GM12878 (cell line): Measurements from ENCODE around the gene SPPL3. TPM values are rescaled to one million over a fixed set of nuclear protein-coding genes. Genes with fewer than 3 reads are reported as not detected.

Experiments
- ATAC-seq: fragments of 200-7000 bp; cut with Tn5 transposase; 3 replicates; pipeline ENCODE4 v1.9.1; 2020; ENCODE audit warnings: mild to moderate bottlenecking, moderate library complexity
- BruUV-seq: library from RNA; stranded (reverse); fragments of 400-500 nt; replicated peaks from 2 replicates; lab custom pipeline; 2021; lab: Mats Ljungman, UMichigan
- CTCF ChIA-PET: fragments of 300-600 bp; sonication (Branson Sonifier 250); formaldehyde crosslinking; extraction: SDS; loops from one replicate; lab custom pipeline; 2021; ENCODE audit warnings: inconsistent platforms; lab: Yijun Ruan, JAX
- POLR2A ChIA-PET: fragments of 350-600 bp; formaldehyde crosslinking; extraction: SDS; loops from one replicate; lab custom pipeline; 2021; ENCODE audit warnings: inconsistent platforms; lab: Charles Lee
- RAD21 ChIA-PET: fragments of 300-600 bp; sonication (Branson Sonifier 250); formaldehyde crosslinking; loops from one replicate; lab custom pipeline; 2023; ENCODE audit warnings: antibody characterized with exemption; ENCODE audit not compliant: unreplicated experiment; lab: Charles Lee
- SMC1A ChIA-PET: fragments of 300-600 bp; sonication (Branson Sonifier 250); formaldehyde crosslinking; loops from one replicate; lab custom pipeline; 2023; ENCODE audit not compliant: unreplicated experiment, uncharacterized antibody; lab: Charles Lee
- DNase-seq: peaks from one replicate; pipeline ENCODE4 v3.0.0-alpha.2; 2011; ENCODE audit warnings: low read depth, low spot score
- FAIRE-seq: peaks from 3 replicates; lab custom pipeline; 2011; peaks lifted over from hg19 to GRCh38; lab: Jason Lieb, UNC
- H2AFZ ChIP-seq: 2 replicates; pipeline ENCODE4 v1.6.0; 2011; ENCODE audit warnings: low read depth, low read length, control low read depth; ENCODE audit not compliant: control insufficient read depth
- H3K27ac ChIP-seq: 2 replicates; pipeline ENCODE4 v1.5.1; 2011; ENCODE audit warnings: control low read depth; ENCODE audit not compliant: control insufficient read depth, insufficient read depth
- H3K27me3 ChIP-seq, 2 experiments: replicated peaks in 1 of 2; 2 replicates each; pipeline versions ENCODE4 v1.6.0 to v1.6.1; 2011; ENCODE audit warnings: low read length in 1 of 2; ENCODE audit not compliant: control insufficient read depth in 2 of 2, insufficient read depth in 2 of 2
- H3K36me3 ChIP-seq, 2 experiments: 2 replicates each; pipeline ENCODE4 v1.5.1; 2011; ENCODE audit warnings: low read length in 1 of 2; ENCODE audit not compliant: control insufficient read depth in 2 of 2, insufficient read depth in 2 of 2
- H3K4me1 ChIP-seq: 2 replicates; pipeline ENCODE4 v1.6.1; 2011; ENCODE audit warnings: mild to moderate bottlenecking, low read length, moderate library complexity, mixed read lengths; ENCODE audit not compliant: control insufficient read depth, insufficient read depth
- H3K4me2 ChIP-seq: 2 replicates; pipeline ENCODE4 v1.6.0; 2011; ENCODE audit warnings: control low read depth; ENCODE audit not compliant: control insufficient read depth, insufficient read depth
- H3K4me3 ChIP-seq: fragments of 200-600 bp; sonication (generic); 2 replicates; pipeline ENCODE4 v1.5.1; 2016
- H3K79me2 ChIP-seq: 2 replicates; pipeline ENCODE4 v1.6.0; 2011; ENCODE audit warnings: low read length; ENCODE audit not compliant: control insufficient read depth, insufficient read depth
- H3K9ac ChIP-seq: 2 replicates; pipeline ENCODE4 v1.8.0; 2011; ENCODE audit warnings: low read length, control low read depth, mixed read lengths; ENCODE audit not compliant: control insufficient read depth, insufficient read depth
- H3K9me3 ChIP-seq: replicated peaks from 3 replicates; pipeline ENCODE4 v1.5.1; 2011; ENCODE audit warnings: mild to moderate bottlenecking, low read length; ENCODE audit not compliant: control insufficient read depth, insufficient read depth
- H4K20me1 ChIP-seq: 2 replicates; pipeline ENCODE4 v1.6.0; 2011; ENCODE audit not compliant: control insufficient read depth, insufficient read depth
- ATF3 ChIP-seq: IDR thresholded peaks from 2 replicates; pipeline ENCODE4 v1.6.1; 2011; ENCODE audit warnings: low read depth, mild to moderate bottlenecking, low read length, moderate library complexity, borderline replicate concordance; ENCODE audit errors: extremely low read depth
- ZBTB40 ChIP-seq: fragments of 450-650 bp; IDR thresholded peaks from 2 replicates; pipeline ENCODE4 v1.6.1; 2016; ENCODE audit warnings: mild to moderate bottlenecking, moderate library complexity, borderline replicate concordance
- ZNF622 ChIP-seq: fragments of 450-650 bp; IDR thresholded peaks from 2 replicates; pipeline ENCODE4 v1.6.1; 2017; ENCODE audit warnings: mild to moderate bottlenecking, inconsistent platforms
- WGBS: methylation state at CpG from one replicate; pipeline ENCODE4 v1.1.6; 2016; ENCODE audit warnings: low lambda C conversion rate; ENCODE audit not compliant: insufficient replicate concordance, insufficient coverage; ENCODE audit errors: missing lambda C conversion rate; 5-methylcytosine and 5-hydroxymethylcytosine counted together
- in situ Hi-C: fragments of 300-500 bp; cut with MboI; formaldehyde crosslinking; loops from 9 replicates; pipeline ENCODE4 v1.14.3; 2018; ENCODE audit warnings: mixed read lengths
- intact Hi-C: fragments of 100-400 bp; cut with micrococcal nuclease; formaldehyde crosslinking; loops from one replicate; pipeline ENCODE4 v1.14.2; 2022; ENCODE audit not compliant: unreplicated experiment
- polyA plus RNA-seq, 11 experiments: library from polyadenylated mRNA; depleted of rRNA in 4 of 11; unstranded in 6 of 11; stranded (reverse) in 5 of 11; fragments of >200 nt; fragmentation: Nextera tagmentation in 4 of 11; fragmentation: Illumina TruSeq in 1 of 11; extraction: Ambion mirVana in 4 of 11; extraction: Trizol in 1 of 11; gene quantifications; 1 replicate in 1 of 11; 2 replicates in 10 of 11; pipeline versions ENCODE4 v1.2.1 to v1.2.3, GENCODE V29; 2011 to 2016; ENCODE audit warnings: inconsistent platforms in 2 of 11, missing spikeins in 2 of 11, low read depth in 1 of 11
- total RNA-seq, 4 experiments: library from RNA; depleted of rRNA in 3 of 4; stranded (reverse); fragments of >200 nt in 3 of 4; fragmentation: Illumina TruSeq in 1 of 4; extraction: Trizol in 1 of 4; gene quantifications; 2 replicates each; pipeline versions ENCODE4 v1.2.1 to v1.2.3, GENCODE V29; 2013 to 2021

SPPL3 gene
- total and polyA plus RNA-seq, 10 of the 15 experiments (the other 5 are each of a cell fraction or from before 2014, with no cell fraction given): 4.3 to 45.5 (median 11.7) TPM

- DNase-seq (no peak), FAIRE-seq (no peak), ATAC-seq (no peak)
- TSS peak; percentile 11 for BruUV-seq
- RAD21 ChIA-PET: interaction anchor here (0.7 to 1.2 kb wide), 2 partner anchors 12 to 319 kb away, joined by 3 to 5 read pairs; no protein-coding TSS in a partner anchor
- no peak overlapping the region for H3K27ac ChIP-seq
- no peak overlapping the region for H2AFZ ChIP-seq
- H3K27me3 ChIP-seq: no peaks in the 10 kb centered on the region
- SMC1A ChIA-PET: interaction anchor here (1.2 to 2.7 kb wide), 3 partner anchors 9 to 16 kb away, joined by 4 to 12 read pairs (median 8); no protein-coding TSS in a partner anchor
- H3K9me3 ChIP-seq: no peaks in the 10 kb centered on the region
- no peak overlapping the region for H3K4me3 ChIP-seq
- in situ Hi-C loops (no loop called here), intact Hi-C loops (no loop called here)
- H3K4me2 ChIP-seq: no peak overlapping the region
- no peaks in the 10 kb centered on the region for H3K4me1 ChIP-seq
- H3K9ac ChIP-seq: no peak overlapping the region
- no peaks in the 10 kb centered on the region for H3K36me3 ChIP-seq
- TF ChIP-seq ZNF622: no peak
- TF ChIP-seq ZBTB40: peak; percentile 44; the same call in 1 of the 2 replicates
- no peak for TF ChIP-seq ATF3
- POLR2A ChIA-PET: no interaction called here
- peaks cover 55% of the 10 kb centered on the region for H3K79me2 ChIP-seq
- H4K20me1 ChIP-seq: no peaks in the 10 kb centered on the region
- CTCF ChIA-PET: interaction anchor here (1.0 to 1.5 kb wide), 4 partner anchors 10 to 231 kb away, joined by 3 to 4 read pairs (median 4); no protein-coding TSS in a partner anchor
- WGBS: 67% methylated on average over 3 of the region's 3 CpGs
Measured at GRCh38 chr12:120879718-120880300, 24.3 kb downstream of the SPPL3 start.
